GM12878 (cell line): ENCODE results near the gene JMJD7. TPM values are rescaled to one million over a fixed set of nuclear protein-coding genes. Genes with fewer than 3 reads are reported as not detected.

Source experiments
- ATAC-seq: fragments of 200-7000 bp; cut with Tn5 transposase; 3 replicates; pipeline ENCODE4 v1.9.1; 2020; ENCODE audit warnings: mild to moderate bottlenecking, moderate library complexity
- BruUV-seq: library from RNA; stranded (reverse); fragments of 400-500 nt; replicated peaks from 2 replicates; lab custom pipeline; 2021; lab: Mats Ljungman, UMichigan
- CTCF ChIA-PET: fragments of 300-600 bp; sonication (Branson Sonifier 250); formaldehyde crosslinking; extraction: SDS; loops from one replicate; lab custom pipeline; 2021; ENCODE audit warnings: inconsistent platforms; lab: Yijun Ruan, JAX
- POLR2A ChIA-PET: fragments of 350-600 bp; formaldehyde crosslinking; extraction: SDS; loops from one replicate; lab custom pipeline; 2021; ENCODE audit warnings: inconsistent platforms; lab: Charles Lee
- RAD21 ChIA-PET: fragments of 300-600 bp; sonication (Branson Sonifier 250); formaldehyde crosslinking; loops from one replicate; lab custom pipeline; 2023; ENCODE audit warnings: antibody characterized with exemption; ENCODE audit not compliant: unreplicated experiment; lab: Charles Lee
- SMC1A ChIA-PET: fragments of 300-600 bp; sonication (Branson Sonifier 250); formaldehyde crosslinking; loops from one replicate; lab custom pipeline; 2023; ENCODE audit not compliant: unreplicated experiment, uncharacterized antibody; lab: Charles Lee
- DNase-seq: peaks from one replicate; pipeline ENCODE4 v3.0.0-alpha.2; 2011; ENCODE audit warnings: low read depth, low spot score
- FAIRE-seq: peaks from 3 replicates; lab custom pipeline; 2011; peaks lifted over from hg19 to GRCh38; lab: Jason Lieb, UNC
- H2AFZ ChIP-seq: 2 replicates; pipeline ENCODE4 v1.6.0; 2011; ENCODE audit warnings: low read depth, low read length, control low read depth; ENCODE audit not compliant: control insufficient read depth
- H3K27ac ChIP-seq: 2 replicates; pipeline ENCODE4 v1.5.1; 2011; ENCODE audit warnings: control low read depth; ENCODE audit not compliant: control insufficient read depth, insufficient read depth
- H3K27me3 ChIP-seq, 2 experiments: replicated peaks in 1 of 2; 2 replicates each; pipeline versions ENCODE4 v1.6.0 to v1.6.1; 2011; ENCODE audit warnings: low read length in 1 of 2; ENCODE audit not compliant: control insufficient read depth in 2 of 2, insufficient read depth in 2 of 2
- H3K36me3 ChIP-seq, 2 experiments: 2 replicates each; pipeline ENCODE4 v1.5.1; 2011; ENCODE audit warnings: low read length in 1 of 2; ENCODE audit not compliant: control insufficient read depth in 2 of 2, insufficient read depth in 2 of 2
- H3K4me1 ChIP-seq: 2 replicates; pipeline ENCODE4 v1.6.1; 2011; ENCODE audit warnings: mild to moderate bottlenecking, low read length, moderate library complexity, mixed read lengths; ENCODE audit not compliant: control insufficient read depth, insufficient read depth
- H3K4me2 ChIP-seq: 2 replicates; pipeline ENCODE4 v1.6.0; 2011; ENCODE audit warnings: control low read depth; ENCODE audit not compliant: control insufficient read depth, insufficient read depth
- H3K4me3 ChIP-seq: fragments of 200-600 bp; sonication (generic); 2 replicates; pipeline ENCODE4 v1.5.1; 2016
- H3K79me2 ChIP-seq: 2 replicates; pipeline ENCODE4 v1.6.0; 2011; ENCODE audit warnings: low read length; ENCODE audit not compliant: control insufficient read depth, insufficient read depth
- H3K9ac ChIP-seq: 2 replicates; pipeline ENCODE4 v1.8.0; 2011; ENCODE audit warnings: low read length, control low read depth, mixed read lengths; ENCODE audit not compliant: control insufficient read depth, insufficient read depth
- H3K9me3 ChIP-seq: replicated peaks from 3 replicates; pipeline ENCODE4 v1.5.1; 2011; ENCODE audit warnings: mild to moderate bottlenecking, low read length; ENCODE audit not compliant: control insufficient read depth, insufficient read depth
- H4K20me1 ChIP-seq: 2 replicates; pipeline ENCODE4 v1.6.0; 2011; ENCODE audit not compliant: control insufficient read depth, insufficient read depth
- BACH1 ChIP-seq: fragments of 450-650 bp; IDR thresholded peaks from 2 replicates; pipeline ENCODE4 v1.6.1; 2017; ENCODE audit warnings: mild to moderate bottlenecking, borderline replicate concordance
- CBX3 ChIP-seq: fragments of 200-600 bp; sonication (generic); IDR thresholded peaks from 2 replicates; pipeline ENCODE4 v1.6.1; 2016; ENCODE audit warnings: low read depth, borderline replicate concordance
- CREB1 ChIP-seq: IDR thresholded peaks from 2 replicates; pipeline ENCODE4 v1.6.1; 2012; ENCODE audit warnings: low read depth, mild to moderate bottlenecking, inconsistent platforms
- EED ChIP-seq: sonication (generic); IDR thresholded peaks from 2 replicates; pipeline ENCODE4 v1.6.1; 2016; ENCODE audit warnings: antibody characterized with exemption, low read depth
- ELK1 ChIP-seq: IDR thresholded peaks from 2 replicates; pipeline ENCODE4 v1.6.1; 2012; ENCODE audit warnings: low read depth, low read length, improper control_type of control experiment
- GABPA ChIP-seq: IDR thresholded peaks from 2 replicates; pipeline ENCODE4 v1.6.1; 2014; ENCODE audit warnings: antibody characterized with exemption, low read depth, mild to moderate bottlenecking, inconsistent platforms
- IRF5 ChIP-seq: fragments of 450-650 bp; IDR thresholded peaks from 2 replicates; pipeline ENCODE4 v1.6.1; 2017; ENCODE audit warnings: borderline replicate concordance
- MYC ChIP-seq: IDR thresholded peaks from 2 replicates; pipeline ENCODE4 v1.6.1; 2011; ENCODE audit warnings: mild to moderate bottlenecking, low read length, moderate library complexity, inconsistent platforms; ENCODE audit not compliant: insufficient read depth, insufficient replicate concordance, insufficient read length, severe bottlenecking
- NR2C2 ChIP-seq: IDR thresholded peaks from 2 replicates; pipeline ENCODE4 v1.6.1; 2011; ENCODE audit warnings: borderline replicate concordance, low read depth; ENCODE audit not compliant: control insufficient read depth, insufficient read length
- SMAD1 ChIP-seq: fragments of 450-650 bp; IDR thresholded peaks from 2 replicates; pipeline ENCODE4 v1.6.1; 2018; ENCODE audit warnings: mild to moderate bottlenecking, low read depth; ENCODE audit not compliant: partially characterized antibody
- SREBF1 ChIP-seq: IDR thresholded peaks from 2 replicates; pipeline ENCODE4 v1.6.1; 2012; ENCODE audit warnings: mild to moderate bottlenecking, low read length
- SUPT20H ChIP-seq: IDR thresholded peaks from 2 replicates; pipeline ENCODE4 v1.6.1; 2011; ENCODE audit warnings: low read depth, mild to moderate bottlenecking, low read length, moderate library complexity, borderline replicate concordance; ENCODE audit not compliant: control insufficient read depth
- USF2 ChIP-seq: IDR thresholded peaks from 2 replicates; pipeline ENCODE4 v1.6.1; 2011; ENCODE audit warnings: low read depth, low read length, improper control_type of control experiment, borderline replicate concordance
- ZBTB11 ChIP-seq: fragments of 450-650 bp; formaldehyde crosslinking; IDR thresholded peaks from 2 replicates; pipeline ENCODE4 v1.5.0; 2022; ENCODE audit warnings: mild to moderate bottlenecking, missing genetic modification characterization
- ZNF622 ChIP-seq: fragments of 450-650 bp; IDR thresholded peaks from 2 replicates; pipeline ENCODE4 v1.6.1; 2017; ENCODE audit warnings: mild to moderate bottlenecking, inconsistent platforms
- WGBS: methylation state at CpG from one replicate; pipeline ENCODE4 v1.1.6; 2016; ENCODE audit warnings: low lambda C conversion rate; ENCODE audit not compliant: insufficient replicate concordance, insufficient coverage; ENCODE audit errors: missing lambda C conversion rate; 5-methylcytosine and 5-hydroxymethylcytosine counted together
- in situ Hi-C: fragments of 300-500 bp; cut with MboI; formaldehyde crosslinking; loops from 9 replicates; pipeline ENCODE4 v1.14.3; 2018; ENCODE audit warnings: mixed read lengths
- intact Hi-C: fragments of 100-400 bp; cut with micrococcal nuclease; formaldehyde crosslinking; loops from one replicate; pipeline ENCODE4 v1.14.2; 2022; ENCODE audit not compliant: unreplicated experiment
- polyA plus RNA-seq, 11 experiments: library from polyadenylated mRNA; depleted of rRNA in 4 of 11; unstranded in 6 of 11; stranded (reverse) in 5 of 11; fragments of >200 nt; fragmentation: Nextera tagmentation in 4 of 11; fragmentation: Illumina TruSeq in 1 of 11; extraction: Ambion mirVana in 4 of 11; extraction: Trizol in 1 of 11; gene quantifications; 1 replicate in 1 of 11; 2 replicates in 10 of 11; pipeline versions ENCODE4 v1.2.1 to v1.2.3, GENCODE V29; 2011 to 2016; ENCODE audit warnings: inconsistent platforms in 2 of 11, missing spikeins in 2 of 11, low read depth in 1 of 11
- total RNA-seq, 4 experiments: library from RNA; depleted of rRNA in 3 of 4; stranded (reverse); fragments of >200 nt in 3 of 4; fragmentation: Illumina TruSeq in 1 of 4; extraction: Trizol in 1 of 4; gene quantifications; 2 replicates each; pipeline versions ENCODE4 v1.2.1 to v1.2.3, GENCODE V29; 2013 to 2021

JMJD7 gene
- total and polyA plus RNA-seq, 10 of the 15 experiments (the other 5 are each of a cell fraction or from before 2014, with no cell fraction given) = 0.79 to 12.2 (median 6.5) TPM

GRCh38 chr15:41878355-41878699 lies 50.4 kb downstream of the JMJD7 start:
- H3K4me1 ChIP-seq = no peaks in the 10 kb centered on the region
- POLR2A ChIA-PET = interaction anchor here (0.6 kb wide), 1 partner anchor 11 kb away, joined by 4 read pairs; no protein-coding TSS in a partner anchor
- no peak for ATAC-seq
- H3K36me3 ChIP-seq = no peaks in the 10 kb centered on the region
- 56% methylated on average over 10 of the region's 10 CpGs for WGBS
- peaks cover 0 to 2% of the 10 kb centered on the region in 2 experiments; a peak in 2 of 4 replicates for H3K27me3 ChIP-seq
- RAD21 ChIA-PET = no interaction called here
- intact Hi-C loops = no loop called here
- CTCF ChIA-PET = interaction anchor here (0.7 kb wide), 1 partner anchor 26 kb away, joined by 4 read pairs; no protein-coding TSS in a partner anchor
- H2AFZ ChIP-seq = no peak overlapping the region
- H3K79me2 ChIP-seq = no peaks in the 10 kb centered on the region
- H3K9ac ChIP-seq = no peak overlapping the region
- H4K20me1 ChIP-seq = no peaks in the 10 kb centered on the region
- no peak for DNase-seq
- in situ Hi-C loops = no loop called here
- H3K27ac ChIP-seq = no peak overlapping the region
- no peak for FAIRE-seq
- no TSS peak for BruUV-seq
- SMC1A ChIA-PET = no interaction called here
- no peak overlapping the region for H3K4me2 ChIP-seq
- no peak overlapping the region for H3K4me3 ChIP-seq
- no peaks in the 10 kb centered on the region for H3K9me3 ChIP-seq
- TF ChIP-seq IRF5 = no peak
- TF ChIP-seq ZNF622 = no peak
- TF ChIP-seq ELK1 = no peak
- TF ChIP-seq SREBF1 = no peak
- no peak for TF ChIP-seq CREB1
- TF ChIP-seq USF2 = no peak
- no peak for TF ChIP-seq SMAD1
- no peak for TF ChIP-seq CBX3
- TF ChIP-seq GABPA = no peak
- TF ChIP-seq ZBTB11 = no peak
- TF ChIP-seq NR2C2 = no peak
- no peak for TF ChIP-seq EED
- TF ChIP-seq MYC = no peak
- TF ChIP-seq BACH1 = no peak
- no peak for TF ChIP-seq SUPT20H
